Smooth muscle cell (in vitro differentiated cells): ENCODE results near the gene PRKCB. TPM values are rescaled to one million over a fixed set of nuclear protein-coding genes. Genes with fewer than 3 reads are reported as not detected.

Experiments used
- DNase-seq: peaks from one replicate; lab custom pipeline; 2025; ENCODE audit not compliant: unreplicated experiment; lab: John Stamatoyannopoulos, UW
- H2AFZ ChIP-seq: fragments of 200-600 bp; sonication (generic); 2 replicates; pipeline ENCODE4 v1.6.0; 2016; ENCODE audit warnings: antibody characterized with exemption, low read depth, mild to moderate bottlenecking
- H3F3A ChIP-seq: fragments of 200-600 bp; sonication (generic); 2 replicates; pipeline ENCODE4 v1.6.0; 2017; ENCODE audit warnings: antibody characterized with exemption, low read depth
- H3K27ac ChIP-seq: fragments of 200-600 bp; sonication (generic); 2 replicates; pipeline ENCODE4 v1.5.1; 2016; ENCODE audit warnings: low read depth, mild to moderate bottlenecking
- H3K27me3 ChIP-seq: fragments of 200-600 bp; sonication (generic); 2 replicates; pipeline ENCODE4 v1.6.1; 2016; ENCODE audit warnings: low read depth, mild to moderate bottlenecking
- H3K36me3 ChIP-seq: fragments of 200-600 bp; sonication (generic); 2 replicates; pipeline ENCODE4 v1.5.1; 2016; ENCODE audit warnings: low read depth
- H3K4me1 ChIP-seq: fragments of 200-600 bp; sonication (generic); 2 replicates; pipeline ENCODE4 v1.5.1; 2016; ENCODE audit warnings: low read depth
- H3K4me2 ChIP-seq: fragments of 200-600 bp; sonication (generic); 2 replicates; pipeline ENCODE4 v1.6.0; 2016; ENCODE audit warnings: mild to moderate bottlenecking
- H3K4me3 ChIP-seq: fragments of 200-600 bp; sonication (generic); 2 replicates; pipeline ENCODE4 v1.5.1; 2016; ENCODE audit warnings: mild to moderate bottlenecking
- H3K79me2 ChIP-seq: fragments of 200-600 bp; sonication (generic); 2 replicates; pipeline ENCODE4 v1.6.0; 2016; ENCODE audit warnings: low read depth, mild to moderate bottlenecking
- H3K9ac ChIP-seq: fragments of 200-600 bp; sonication (generic); 2 replicates; pipeline ENCODE4 v1.6.0; 2016; ENCODE audit warnings: low read depth
- H3K9me3 ChIP-seq: fragments of 200-600 bp; sonication (generic); replicated peaks from 2 replicates; pipeline ENCODE4 v1.5.1; 2016; ENCODE audit warnings: low read depth
- H4K20me1 ChIP-seq: fragments of 200-600 bp; sonication (generic); 2 replicates; pipeline ENCODE4 v1.6.0; 2016; ENCODE audit warnings: low read depth
- WGBS: methylation state at CpG from one replicate; pipeline ENCODE4 v1.1.7; 2016; ENCODE audit warnings: low lambda C conversion rate; 5-methylcytosine and 5-hydroxymethylcytosine counted together
- polyA plus RNA-seq: library from polyadenylated mRNA; unstranded; fragments of >200 nt; fragmentation: Nextera tagmentation; extraction: Ambion mirVana; gene quantifications from 2 replicates; pipeline ENCODE4 v1.2.1, GENCODE V29; 2016
- total RNA-seq: library from RNA; depleted of rRNA; stranded (reverse); fragments of >200 nt; gene quantifications from 2 replicates; pipeline ENCODE4 v1.2.3, GENCODE V29; 2014
- TF ChIP-seq, protein P1 (sequence below): fragments of 200-600 bp; sonication (generic); IDR thresholded peaks from 2 replicates; pipeline ENCODE4 v1.5.1; 2017; ENCODE audit warnings: borderline replicate concordance, mild to moderate bottlenecking, antibody characterized with exemption; ENCODE audit not compliant: insufficient read depth, poor library complexity, severe bottlenecking

Gene PRKCB
- total and polyA plus RNA-seq, 2 experiments from 2014 or later = 0.36 TPM; not detected in 1

DNA sequence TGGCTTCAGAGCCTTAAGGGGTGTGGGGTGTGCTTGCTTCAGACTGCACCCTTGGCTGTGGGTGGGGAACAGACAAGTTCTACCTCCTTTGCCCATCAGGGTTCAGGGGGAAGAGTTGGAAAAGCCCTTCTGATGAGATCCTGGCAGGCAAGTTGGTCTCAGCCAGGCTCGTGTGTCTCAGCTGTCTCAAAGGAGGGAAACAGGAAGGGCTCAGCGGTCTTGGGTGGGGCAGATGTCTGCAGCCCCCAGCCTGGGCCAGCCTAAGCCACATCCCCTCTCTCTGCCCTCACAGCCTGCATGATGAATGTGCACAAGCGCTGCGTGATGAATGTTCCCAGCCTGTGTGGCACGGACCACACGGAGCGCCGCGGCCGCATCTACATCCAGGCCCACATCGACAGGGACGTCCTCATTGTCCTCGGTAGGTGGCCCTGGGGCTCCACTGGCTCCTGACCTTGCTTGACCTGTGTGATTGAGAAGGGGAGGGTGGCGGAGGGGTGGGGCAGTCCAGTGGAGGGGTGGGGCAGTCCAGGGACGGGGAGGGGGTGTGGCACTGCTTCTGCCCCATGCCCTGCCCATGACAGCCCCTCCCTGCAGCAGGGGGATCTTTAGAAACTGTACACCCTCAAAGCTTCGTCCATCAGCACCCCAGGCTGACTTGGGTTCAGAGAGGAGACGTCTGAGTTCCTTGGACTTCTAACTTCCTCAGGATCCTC is 199.5 kb downstream of the PRKCB start:
- Histone ChIP-seq H3K36me3 (no peaks in the 10 kb centered on the region), H4K20me1 (no peaks in the 10 kb centered on the region)

DNA sequence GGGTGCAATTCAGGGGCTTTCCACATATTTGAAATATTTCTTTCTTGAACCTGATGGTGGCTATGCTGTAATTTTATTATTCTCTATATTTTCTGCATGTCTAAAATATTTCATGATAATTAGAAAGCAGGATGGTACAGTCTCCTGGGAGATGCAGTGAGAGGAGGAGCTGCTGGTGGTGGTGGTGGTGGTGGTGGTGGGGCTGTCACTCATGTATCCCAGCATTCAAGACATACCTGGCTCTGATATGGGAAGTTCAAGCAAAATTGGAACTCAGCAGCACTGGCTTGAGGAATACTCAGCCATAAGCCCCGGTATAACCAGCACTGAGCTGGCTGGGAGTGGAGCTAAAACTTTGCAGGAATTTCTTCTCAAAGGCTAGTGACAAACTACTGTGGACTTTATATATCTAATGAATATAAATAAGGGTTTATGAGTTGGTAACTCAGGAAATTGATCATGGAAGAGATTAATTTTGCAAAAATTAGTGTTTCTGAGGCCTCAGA is 200.3 kb downstream of the PRKCB start:
- Histone ChIP-seq H3K4me2 (no peak overlapping the region), H3F3A (no peaks in the 10 kb centered on the region), H3K4me3 (no peak overlapping the region), H3K79me2 (no peaks in the 10 kb centered on the region), H3K27me3 (peaks cover 7% of the 10 kb centered on the region), H3K27ac (no peak overlapping the region), H3K9ac (no peak overlapping the region), H4K20me1 (no peaks in the 10 kb centered on the region), H3K9me3 (no peaks in the 10 kb centered on the region), H3K4me1 (no peaks in the 10 kb centered on the region), H2AFZ (no peak overlapping the region), H3K36me3 (no peaks in the 10 kb centered on the region)
- TF ChIP-seq, protein P1, sequence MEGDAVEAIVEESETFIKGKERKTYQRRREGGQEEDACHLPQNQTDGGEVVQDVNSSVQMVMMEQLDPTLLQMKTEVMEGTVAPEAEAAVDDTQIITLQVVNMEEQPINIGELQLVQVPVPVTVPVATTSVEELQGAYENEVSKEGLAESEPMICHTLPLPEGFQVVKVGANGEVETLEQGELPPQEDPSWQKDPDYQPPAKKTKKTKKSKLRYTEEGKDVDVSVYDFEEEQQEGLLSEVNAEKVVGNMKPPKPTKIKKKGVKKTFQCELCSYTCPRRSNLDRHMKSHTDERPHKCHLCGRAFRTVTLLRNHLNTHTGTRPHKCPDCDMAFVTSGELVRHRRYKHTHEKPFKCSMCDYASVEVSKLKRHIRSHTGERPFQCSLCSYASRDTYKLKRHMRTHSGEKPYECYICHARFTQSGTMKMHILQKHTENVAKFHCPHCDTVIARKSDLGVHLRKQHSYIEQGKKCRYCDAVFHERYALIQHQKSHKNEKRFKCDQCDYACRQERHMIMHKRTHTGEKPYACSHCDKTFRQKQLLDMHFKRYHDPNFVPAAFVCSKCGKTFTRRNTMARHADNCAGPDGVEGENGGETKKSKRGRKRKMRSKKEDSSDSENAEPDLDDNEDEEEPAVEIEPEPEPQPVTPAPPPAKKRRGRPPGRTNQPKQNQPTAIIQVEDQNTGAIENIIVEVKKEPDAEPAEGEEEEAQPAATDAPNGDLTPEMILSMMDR = no peak
- no peak for DNase-seq
- WGBS = 82% methylated on average over 1 of the region's 1 CpG

More for the DNA sequence above, 199.5 kb downstream of the PRKCB start:
- 81% methylated on average over 17 of the region's 17 CpGs for WGBS
- TF ChIP-seq, protein P1 = no peak
- Histone ChIP-seq H3K9me3 (no peaks in the 10 kb centered on the region), H3K79me2 (no peaks in the 10 kb centered on the region), H3K9ac (no peak overlapping the region), H3K4me2 (no peak overlapping the region), H3K27ac (no peak overlapping the region), H3F3A (no peaks in the 10 kb centered on the region), H2AFZ (no peak overlapping the region), H3K4me1 (no peaks in the 10 kb centered on the region), H3K4me3 (no peak overlapping the region), H3K27me3 (peaks cover 10% of the 10 kb centered on the region)
- no peak for DNase-seq

DNA sequence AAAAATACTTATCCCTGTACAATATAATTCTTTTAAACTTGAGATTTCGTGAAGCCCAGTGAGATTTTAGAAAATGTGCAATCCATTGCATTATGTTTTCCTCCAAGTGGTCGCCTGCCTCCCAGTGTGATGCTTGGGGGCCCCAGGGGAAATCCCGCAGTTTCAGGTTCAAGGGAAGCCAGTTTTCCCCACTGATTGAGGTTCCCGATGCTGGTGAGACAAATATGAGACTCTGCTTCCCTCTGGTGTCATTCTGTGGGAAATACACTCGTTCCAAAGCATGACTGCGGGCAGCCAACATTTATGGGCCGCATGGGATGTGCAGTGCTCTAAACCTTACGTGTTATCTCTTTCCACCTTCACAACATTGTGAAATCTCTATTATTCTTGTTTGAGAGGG is 200.8 kb downstream of the PRKCB start:
- Histone ChIP-seq H3K9me3 (no peaks in the 10 kb centered on the region), H4K20me1 (no peaks in the 10 kb centered on the region), H3F3A (no peaks in the 10 kb centered on the region), H2AFZ (no peak overlapping the region), H3K4me3 (no peak overlapping the region), H3K79me2 (no peaks in the 10 kb centered on the region), H3K27me3 (peaks cover 1% of the 10 kb centered on the region), H3K4me1 (no peaks in the 10 kb centered on the region), H3K27ac (no peak overlapping the region), H3K36me3 (no peaks in the 10 kb centered on the region), H3K4me2 (no peak overlapping the region), H3K9ac (no peak overlapping the region)
- TF ChIP-seq, protein P1 = peak; percentile 67
- no peak for DNase-seq
- 23% methylated on average over 8 of the region's 8 CpGs for WGBS

DNA sequence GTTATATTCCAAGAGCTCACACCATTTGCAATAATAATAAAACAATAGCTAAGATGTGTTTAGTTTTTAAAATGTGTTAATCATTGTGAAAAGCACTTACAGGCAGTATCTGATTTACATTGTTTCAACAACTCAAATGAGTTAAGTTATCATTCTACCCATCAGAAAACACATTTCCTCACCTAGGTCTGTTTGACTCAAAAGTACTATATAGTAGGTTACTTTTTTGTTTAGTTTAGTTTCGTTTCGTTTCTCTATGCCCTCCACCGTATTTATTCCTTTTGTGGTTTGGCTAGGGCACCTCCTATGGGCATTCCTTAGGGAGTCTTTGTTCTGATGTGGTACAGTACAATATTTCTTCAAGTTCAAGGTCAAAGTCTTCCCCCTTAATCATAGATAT is 201.6 kb downstream of the PRKCB start:
- H3F3A ChIP-seq = no peaks in the 10 kb centered on the region
- H4K20me1 ChIP-seq = no peaks in the 10 kb centered on the region
- no peak for DNase-seq
- H3K9ac ChIP-seq = no peak overlapping the region
- H3K4me3 ChIP-seq = no peak overlapping the region
- WGBS = 87% methylated on average over 3 of the region's 3 CpGs
- TF ChIP-seq, protein P1 = no peak
- H3K36me3 ChIP-seq = no peaks in the 10 kb centered on the region
- no peaks in the 10 kb centered on the region for H3K9me3 ChIP-seq
- H2AFZ ChIP-seq = no peak overlapping the region
- H3K4me2 ChIP-seq = no peak overlapping the region
- H3K27ac ChIP-seq = no peak overlapping the region
- no peaks in the 10 kb centered on the region for H3K4me1 ChIP-seq
- H3K79me2 ChIP-seq = no peaks in the 10 kb centered on the region
- H3K27me3 ChIP-seq = no peaks in the 10 kb centered on the region
